Testis (tissue), 3 donors: Measurements from ENCODE around the gene HSPB8. TPM values are rescaled to one million over a fixed set of nuclear protein-coding genes. Genes with fewer than 3 reads are reported as not detected.
"Not testable (repeated sequence)": the region's sequence is repeated elsewhere in the genome, so short reads cannot be mapped to it uniquely, and the experiment has no call there.

Source experiments
- DNase-seq: peaks from one replicate; pipeline ENCODE4 v3.0.0-alpha.2; 2019
- H3K27ac ChIP-seq, 2 donors: fragments of 200-600 bp; sonication (generic); one replicate each; pipeline ENCODE4 v1.5.1; 2019
- H3K27me3 ChIP-seq: fragments of 200-600 bp; sonication (generic); one replicate; pipeline ENCODE4 v1.5.1; 2019
- H3K36me3 ChIP-seq: fragments of 200-600 bp; sonication (generic); one replicate; pipeline ENCODE4 v1.5.1; 2017; ENCODE audit warnings: low read depth; ENCODE audit errors: missing control alignments
- H3K4me1 ChIP-seq: fragments of 200-600 bp; sonication (generic); one replicate; pipeline ENCODE4 v1.5.1; 2019
- H3K4me3 ChIP-seq, 2 donors: fragments of 200-600 bp; sonication (generic); one replicate each; pipeline ENCODE4 v1.5.1; 2017 to 2019
- H3K9me3 ChIP-seq: fragments of 200-600 bp; sonication (generic); one replicate; pipeline ENCODE4 v1.5.1; 2017
- POLR2A ChIP-seq: fragments of 450-650 bp; IDR thresholded peaks from one replicate; pipeline ENCODE4 v1.6.1; 2017; ENCODE audit warnings: antibody characterized with exemption, mild to moderate bottlenecking, moderate library complexity
- WGBS, 2 donors: methylation state at CpG; one replicate each; pipeline ENCODE4 v1.1.5; 2018; 5-methylcytosine and 5-hydroxymethylcytosine counted together
- intact Hi-C: fragments of 100-400 bp; cut with DNase I; formaldehyde crosslinking; loops from one replicate; pipeline ENCODE4 v1.15.1; 2023; ENCODE audit warnings: low total_unique reads
- polyA plus RNA-seq: library from polyadenylated mRNA; stranded (reverse); fragments of 350-450 nt; fragmentation: Illumina TruSeq; extraction: RNeasy Lipid Tissue Mini Kit (QIAGEN cat#74804); gene quantifications from one replicate; pipeline ENCODE4 v1.2.3, GENCODE V29; 2014; ENCODE audit warnings: low read depth, low replicate concordance; ENCODE audit not compliant: insufficient read depth
- total RNA-seq, 2 donors: library from RNA; depleted of rRNA; stranded (reverse); fragments of >200 nt; gene quantifications; one replicate each; pipeline ENCODE4 v1.2.3, GENCODE V29; 2016
- TF ChIP-seq, protein P1 (sequence below), 3 experiments: fragments of 450-650 bp in 2 of 3; fragments of 200-600 bp in 1 of 3; sonication (generic) in 1 of 3; IDR thresholded peaks; one replicate each; pipeline ENCODE4 v1.5.1; 2016 to 2019; ENCODE audit warnings: antibody characterized with exemption in 3 of 3, mild to moderate bottlenecking in 2 of 3, moderate library complexity in 1 of 3

HSPB8 gene
- total and polyA plus RNA-seq, 3 donors from 2014 or later: 29.7 to 45.8 (median 36.2) TPM

- no peaks in the 10 kb centered on the region for H3K36me3 ChIP-seq
- TF ChIP-seq, protein P1, sequence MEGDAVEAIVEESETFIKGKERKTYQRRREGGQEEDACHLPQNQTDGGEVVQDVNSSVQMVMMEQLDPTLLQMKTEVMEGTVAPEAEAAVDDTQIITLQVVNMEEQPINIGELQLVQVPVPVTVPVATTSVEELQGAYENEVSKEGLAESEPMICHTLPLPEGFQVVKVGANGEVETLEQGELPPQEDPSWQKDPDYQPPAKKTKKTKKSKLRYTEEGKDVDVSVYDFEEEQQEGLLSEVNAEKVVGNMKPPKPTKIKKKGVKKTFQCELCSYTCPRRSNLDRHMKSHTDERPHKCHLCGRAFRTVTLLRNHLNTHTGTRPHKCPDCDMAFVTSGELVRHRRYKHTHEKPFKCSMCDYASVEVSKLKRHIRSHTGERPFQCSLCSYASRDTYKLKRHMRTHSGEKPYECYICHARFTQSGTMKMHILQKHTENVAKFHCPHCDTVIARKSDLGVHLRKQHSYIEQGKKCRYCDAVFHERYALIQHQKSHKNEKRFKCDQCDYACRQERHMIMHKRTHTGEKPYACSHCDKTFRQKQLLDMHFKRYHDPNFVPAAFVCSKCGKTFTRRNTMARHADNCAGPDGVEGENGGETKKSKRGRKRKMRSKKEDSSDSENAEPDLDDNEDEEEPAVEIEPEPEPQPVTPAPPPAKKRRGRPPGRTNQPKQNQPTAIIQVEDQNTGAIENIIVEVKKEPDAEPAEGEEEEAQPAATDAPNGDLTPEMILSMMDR (IDR thresholded peaks at IDR 0.05): no peak
- no peak for TF ChIP-seq POLR2A
- no peaks in the 10 kb centered on the region for H3K9me3 ChIP-seq
- intact Hi-C loops: no loop called here
- H3K27ac ChIP-seq: no peak overlapping the region
- no peak overlapping the region for H3K4me3 ChIP-seq
- no peak for DNase-seq
- no peaks in the 10 kb centered on the region for H3K27me3 ChIP-seq
- WGBS, 2 donors: 64 to 71% methylated on average over 8 of the region's 8 CpGs
- no peaks in the 10 kb centered on the region for H3K4me1 ChIP-seq
Observed at GRCh38 chr12:119206348-119207062, 27.8 kb downstream of the HSPB8 start.

DNA sequence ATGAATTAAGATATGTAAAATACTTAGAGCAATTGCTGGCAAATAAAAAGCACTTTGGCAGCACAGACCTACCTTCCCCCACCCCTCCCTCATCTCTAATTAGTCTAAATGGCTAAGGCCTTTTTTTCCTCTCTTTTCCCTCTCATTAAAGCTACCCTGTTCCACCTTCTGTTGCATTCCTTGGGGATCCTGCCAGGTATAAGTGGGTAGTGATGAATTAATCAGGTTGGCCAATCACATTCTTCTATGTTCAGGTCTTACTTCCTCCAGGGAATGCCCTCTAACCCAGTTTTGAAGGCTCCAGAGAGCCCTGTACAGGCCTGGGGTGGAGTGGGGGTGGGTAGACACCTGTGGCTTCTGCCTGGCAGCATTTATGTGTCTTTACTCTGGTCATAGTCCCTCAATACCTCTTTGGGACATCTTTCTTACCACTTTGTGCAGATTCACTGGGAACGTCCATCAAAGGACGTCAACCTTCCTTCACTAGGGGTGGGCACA lies 28.4 kb downstream of the HSPB8 start:
- 92 to 96% methylated on average over 2 of the region's 2 CpGs for WGBS, 2 donors

DNA sequence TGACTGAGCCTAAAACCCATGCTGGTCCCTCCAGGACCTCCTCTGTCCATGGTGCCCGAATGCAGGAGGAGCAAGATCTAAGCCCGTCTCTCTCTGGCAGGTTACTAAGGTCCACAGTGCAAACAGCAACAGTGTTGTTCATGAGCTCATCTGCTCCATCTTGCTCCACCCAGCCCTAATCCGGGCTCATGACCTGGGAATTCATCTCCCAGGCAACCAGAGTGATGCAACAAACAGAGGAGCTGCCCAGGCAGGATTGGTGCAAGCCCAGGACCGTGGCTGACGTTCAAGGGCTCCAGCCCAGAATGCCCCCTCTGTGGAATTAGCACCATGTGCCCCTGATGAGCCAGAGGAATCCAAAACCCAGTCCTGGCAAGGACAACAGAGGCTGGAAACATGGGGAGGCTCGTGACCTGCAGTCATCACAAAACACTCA lies 29.9 kb downstream of the HSPB8 start:
- H3K4me1 ChIP-seq: no peaks in the 10 kb centered on the region

More for the DNA sequence above, 28.4 kb downstream of the HSPB8 start:
- H3K4me1 ChIP-seq: no peaks in the 10 kb centered on the region
- no peaks in the 10 kb centered on the region for H3K36me3 ChIP-seq
- no peaks in the 10 kb centered on the region for H3K27me3 ChIP-seq
- H3K27ac ChIP-seq: no peak overlapping the region
- H3K9me3 ChIP-seq: no peaks in the 10 kb centered on the region
- H3K4me3 ChIP-seq: no peak overlapping the region
- no peak for TF ChIP-seq POLR2A
- TF ChIP-seq, protein P1 (IDR thresholded peaks at IDR 0.05): no peak
- intact Hi-C loops: no loop called here
- no peak for DNase-seq

DNA sequence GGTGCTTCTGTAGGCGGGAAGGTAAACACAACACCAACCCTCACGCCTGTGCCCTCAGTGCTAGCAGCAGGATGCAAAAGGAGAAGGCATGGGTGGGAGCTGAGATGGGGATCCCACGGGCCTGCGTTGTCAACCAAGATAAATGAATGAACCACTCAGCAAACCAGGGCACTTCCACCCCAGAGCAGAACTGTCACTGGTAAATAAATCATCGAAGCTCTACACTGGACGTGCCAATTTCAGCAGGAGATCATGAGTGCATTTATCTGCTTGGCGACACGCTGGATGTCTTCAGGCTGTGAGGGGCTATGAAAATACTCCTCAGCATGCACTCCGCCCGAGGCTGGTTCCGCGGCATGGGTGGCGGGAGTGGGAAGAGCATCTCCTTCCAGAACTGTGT lies 33.2 kb downstream of the HSPB8 start:
- Histone ChIP-seq H3K4me3 (no peak overlapping the region), H3K27ac (no peak overlapping the region), H3K9me3 (no peaks in the 10 kb centered on the region), H3K27me3 (no peaks in the 10 kb centered on the region), H3K4me1 (no peaks in the 10 kb centered on the region), H3K36me3 (no peaks in the 10 kb centered on the region)
- 68 to 74% methylated on average over 13 of the region's 13 CpGs for WGBS, 2 donors
- TF ChIP-seq POLR2A: no peak
- TF ChIP-seq, protein P1 (IDR thresholded peaks at IDR 0.05): no peak
- DNase-seq: no peak
- intact Hi-C loops: no loop called here

More for the DNA sequence above, 29.9 kb downstream of the HSPB8 start:
- WGBS, 2 donors: 58 to 59% methylated on average over 6 of the region's 6 CpGs
- Histone ChIP-seq H3K9me3 (no peaks in the 10 kb centered on the region), H3K27ac (no peak overlapping the region), H3K4me3 (no peak overlapping the region), H3K27me3 (no peaks in the 10 kb centered on the region), H3K36me3 (no peaks in the 10 kb centered on the region)
- no peak for TF ChIP-seq POLR2A
- TF ChIP-seq, protein P1 (IDR thresholded peaks at IDR 0.05): no peak
- no peak for DNase-seq
- intact Hi-C loops: no loop called here

GRCh38 chr12:119216084-119216483 lies 37.4 kb downstream of the HSPB8 start:
- Histone ChIP-seq H3K4me3 (no peak overlapping the region), H3K36me3 (no peaks in the 10 kb centered on the region), H3K9me3 (no peaks in the 10 kb centered on the region), H3K27me3 (no peaks in the 10 kb centered on the region), H3K27ac (no peak overlapping the region), H3K4me1 (no peaks in the 10 kb centered on the region)
- intact Hi-C loops: no loop called here
- TF ChIP-seq POLR2A: no peak
- TF ChIP-seq, protein P1 (IDR thresholded peaks at IDR 0.05): no peak
- 91 to 94% methylated on average over 7 of the region's 7 CpGs for WGBS, 2 donors
- DNase-seq: no peak

- H3K27ac ChIP-seq, H3K27me3 ChIP-seq, H3K9me3 ChIP-seq, H3K4me1 ChIP-seq, H3K36me3 ChIP-seq, DNase-seq, intact Hi-C loops, H3K4me3 ChIP-seq: not testable (repeated sequence)
- 67 to 73% methylated on average over 9 of the region's 9 CpGs for whole genome bisulfite sequencing, 2 donors
Observed at GRCh38 chr12:119218875-119219274, 40.1 kb downstream of the HSPB8 start.
